CD4-positive, alpha-beta T cell (primary cell): Measurements from ENCODE around the gene HSD3B7. TPM values are rescaled to one million over a fixed set of nuclear protein-coding genes. Genes with fewer than 3 reads are reported as not detected.

Experiments used
- ATAC-seq: fragments of 200-7000 bp; cut with Tn5 transposase; one replicate; pipeline ENCODE4 v1.10.0; 2022; ENCODE audit warnings: mild to moderate bottlenecking; ENCODE audit not compliant: poor library complexity
- CTCF ChIA-PET: fragments of 350-600 bp; sonication (Branson Sonifier 250); formaldehyde crosslinking; loops from one replicate; lab custom pipeline; 2021; ENCODE audit warnings: antibody characterized with exemption, inconsistent platforms; lab: Charles Lee
- POLR2A ChIA-PET: fragments of 350-600 bp; sonication (Branson Sonifier 250); formaldehyde crosslinking; loops from one replicate; lab custom pipeline; 2021; ENCODE audit warnings: antibody characterized with exemption, inconsistent platforms; lab: Charles Lee
- DNase-seq, 14 experiments: peaks; one replicate each; pipeline ENCODE4 v3.0.0-alpha.2; 2013 to 2020; ENCODE audit warnings: mixed read lengths in 2 of 14
- H3K27ac ChIP-seq, 2 donors: one replicate each; pipeline versions ENCODE4 v1.5.1 to v1.7.0; 2013; ENCODE audit warnings: low read length in 2 of 2, low read depth in 1 of 2, mild to moderate bottlenecking in 1 of 2
- H3K27me3 ChIP-seq, 2 experiments: 1 replicate in 1 of 2; 2 replicates in 1 of 2; pipeline versions ENCODE4 v1.6.1 to v1.7.0; 2013; ENCODE audit warnings: low read length in 2 of 2, control low read depth in 1 of 2, mild to moderate bottlenecking in 1 of 2, moderate library complexity in 1 of 2; ENCODE audit not compliant: insufficient read depth in 2 of 2, control insufficient read depth in 1 of 2
- H3K36me3 ChIP-seq: one replicate; pipeline ENCODE4 v1.6.1; 2013; ENCODE audit warnings: low read length, control low read depth; ENCODE audit not compliant: insufficient read depth
- H3K4me1 ChIP-seq: one replicate; pipeline ENCODE4 v1.6.1; 2013; ENCODE audit warnings: low read length, control low read depth; ENCODE audit not compliant: insufficient read depth
- H3K4me3 ChIP-seq: one replicate; pipeline ENCODE4 v1.5.1; 2013; ENCODE audit warnings: mild to moderate bottlenecking, low read length, moderate library complexity
- H3K9me3 ChIP-seq, 2 experiments: 1 replicate in 1 of 2; 2 replicates in 1 of 2; pipeline versions ENCODE4 v1.6.1 to v1.7.0; 2013; ENCODE audit warnings: low read length in 2 of 2, mild to moderate bottlenecking in 2 of 2, control low read depth in 1 of 2, moderate library complexity in 1 of 2; ENCODE audit not compliant: control insufficient read depth in 1 of 2, insufficient read depth in 1 of 2
- H3K27ac Mint-ChIP-seq: one replicate; pipeline ENCODE4 v1.8.0; 2020; ENCODE audit warnings: mixed read lengths
- H3K27me3 Mint-ChIP-seq: one replicate; pipeline ENCODE4 v1.8.0; 2021; ENCODE audit warnings: mixed read lengths
- H3K36me3 Mint-ChIP-seq: one replicate; pipeline ENCODE4 v1.8.0; 2021; ENCODE audit warnings: low read depth, mixed read lengths
- H3K4me1 Mint-ChIP-seq: one replicate; pipeline ENCODE4 v1.8.0; 2021; ENCODE audit warnings: low read depth, mixed read lengths
- H3K4me3 Mint-ChIP-seq: one replicate; pipeline ENCODE4 v1.8.0; 2020; ENCODE audit warnings: mild to moderate bottlenecking, mixed read lengths
- H3K9me3 Mint-ChIP-seq: one replicate; pipeline ENCODE4 v1.8.0; 2020; ENCODE audit warnings: mixed read lengths
- CTCF ChIP-seq: fragments of 200-600 bp; IDR thresholded peaks from one replicate; pipeline ENCODE4 v1.8.0; 2022; ENCODE audit warnings: antibody characterized with exemption, mild to moderate bottlenecking
- intact Hi-C, 2 experiments: fragments of 100-400 bp; cut with DNase I in 1 of 2; cut with micrococcal nuclease in 1 of 2; formaldehyde crosslinking; loops; one replicate each; pipeline versions ENCODE4 v1.15.1 to v1.9.0; 2023 to 2025; cut with DNase I, micrococcal nuclease
- total RNA-seq, 174 experiments: library from RNA in 2 of 174; stranded (reverse) in 2 of 174; gene quantifications; one replicate each; pipeline ENCODE4 v1.2.3 and lab custom pipeline; 2021 to 2026

The HSD3B7 gene
- total RNA-seq, 2 experiments from 2014 or later, result 0.11 TPM; not detected in 1

- POLR2A ChIA-PET, result interaction anchor here (1.1 kb wide), 1 partner anchor 92 kb away, joined by 3 read pairs; the partner anchor contains the start of genes ZNF646 and ZNF668
- Histone ChIP-seq H3K9me3 (no peaks in the 10 kb centered on the region), H3K4me3 (no peak overlapping the region), H3K36me3 (peaks cover 50% of the 10 kb centered on the region), H3K27me3 (no peaks in the 10 kb centered on the region), H3K4me1 (peaks cover 13% of the 10 kb centered on the region), H3K27ac (no peak overlapping the region)
- H3K4me1 Mint-ChIP-seq, result no peaks in the 10 kb centered on the region
- intact Hi-C loops, result loop anchor here in 1 of 2 experiments (10.0 kb wide), 3 partner anchors 312 to 712 kb away; no protein-coding TSS in a partner anchor
- H3K27me3 Mint-ChIP-seq, result no peaks in the 10 kb centered on the region
- CTCF ChIA-PET, result interaction anchor here (0.7 to 3.9 kb wide), 2 partner anchors 77 to 160 kb away, joined by 4 to 26 read pairs; no protein-coding TSS in a partner anchor
- no peak overlapping the region for H3K27ac Mint-ChIP-seq
- H3K36me3 Mint-ChIP-seq, result peaks cover 43% of the 10 kb centered on the region
- ATAC-seq, result no peak
- no peak for DNase-seq
- no peaks in the 10 kb centered on the region for H3K9me3 Mint-ChIP-seq
- no peak for TF ChIP-seq CTCF
- no peak overlapping the region for H3K4me3 Mint-ChIP-seq
Measured at GRCh38 chr16:30982548-30983288, 2.3 kb upstream of the HSD3B7 start.

- no peak for TF ChIP-seq CTCF
- H3K4me1 Mint-ChIP-seq, result no peaks in the 10 kb centered on the region
- intact Hi-C loops, result loop anchor here in 1 of 2 experiments (10.0 kb wide), 3 partner anchors 311 to 711 kb away; no protein-coding TSS in a partner anchor
- H3K27ac Mint-ChIP-seq, result no peak overlapping the region
- Histone ChIP-seq H3K27me3 (no peaks in the 10 kb centered on the region), H3K36me3 (peaks cover 47% of the 10 kb centered on the region), H3K27ac (no peak overlapping the region), H3K9me3 (no peaks in the 10 kb centered on the region), H3K4me1 (peaks cover 13% of the 10 kb centered on the region), H3K4me3 (no peak overlapping the region)
- POLR2A ChIA-PET, result interaction anchor here (0.8 to 1.1 kb wide), 2 partner anchors 91 to 159 kb away, joined by 3 to 5 read pairs; partner anchors contain the start of genes ZNF646 and ZNF668
- no peak for ATAC-seq
- CTCF ChIA-PET, result interaction anchor here (3.9 kb wide), 1 partner anchor 159 kb away, joined by 26 read pairs; no protein-coding TSS in a partner anchor
- H3K27me3 Mint-ChIP-seq, result no peaks in the 10 kb centered on the region
- peaks cover 41% of the 10 kb centered on the region for H3K36me3 Mint-ChIP-seq
- no peak for DNase-seq
- H3K4me3 Mint-ChIP-seq, result no peak overlapping the region
- no peaks in the 10 kb centered on the region for H3K9me3 Mint-ChIP-seq
Measured at GRCh38 chr16:30983289-30983889, 1.6 kb upstream of the HSD3B7 start.

GRCh38 chr16:30983898-30984610, 953 bp upstream of the HSD3B7 start:
- no peak overlapping the region for H3K27ac Mint-ChIP-seq

More at GRCh38 chr16:30983898-30984610, 953 bp upstream of the HSD3B7 start:
- intact Hi-C loops, result loop anchor here in 1 of 2 experiments (2.0 to 10.0 kb wide), 4 partner anchors 49 to 711 kb away; partner anchors contain the start of gene STX4
- Histone ChIP-seq H3K9me3 (no peaks in the 10 kb centered on the region), H3K27ac (no peak overlapping the region), H3K27me3 (no peaks in the 10 kb centered on the region), H3K36me3 (peaks cover 45% of the 10 kb centered on the region), H3K4me3 (no peak overlapping the region), H3K4me1 (peaks cover 13% of the 10 kb centered on the region)
- ChIA-PET CTCF (interaction anchor here (0.6 to 3.9 kb wide), 10 partner anchors 11 to 885 kb away, joined by 3 to 26 read pairs (median 4); partner anchors contain the start of genes STX4, ZNF646, ZNF668 and ZNF843), POLR2A (interaction anchor here (0.8 to 2.2 kb wide), 6 partner anchors 13 to 158 kb away, joined by 3 to 8 read pairs (median 4); partner anchors contain the start of genes KAT8, VKORC1, ZNF646 and ZNF668)
- no peak overlapping the region for H3K4me3 Mint-ChIP-seq
- DNase-seq (no peak), ATAC-seq (no peak)
- H3K4me1 Mint-ChIP-seq, result no peaks in the 10 kb centered on the region
- H3K36me3 Mint-ChIP-seq, result peaks cover 35% of the 10 kb centered on the region
- no peaks in the 10 kb centered on the region for H3K27me3 Mint-ChIP-seq
- TF ChIP-seq CTCF, result no peak
- H3K9me3 Mint-ChIP-seq, result no peaks in the 10 kb centered on the region
